Tibial artery (tissue), 4 donors: ENCODE data around the gene CDKL4.

Experiments
- DNase-seq, 2 donors: peaks; one replicate each; pipeline ENCODE4 v3.0.0-alpha.2; 2019
- H3K27ac ChIP-seq, 2 donors: fragments of 200-600 bp; sonication (generic) in 1 of 2; 1 replicate in 1 of 2; 2 replicates in 1 of 2; pipeline ENCODE4 v1.5.1; 2018 to 2019; ENCODE audit warnings: mild to moderate bottlenecking in 1 of 2
- H3K27me3 ChIP-seq, 2 donors: fragments of 200-600 bp; sonication (generic) in 1 of 2; one replicate each; pipeline versions ENCODE4 v1.5.1 to v1.6.0; 2016 to 2019
- H3K36me3 ChIP-seq, 3 donors: fragments of 200-600 bp; sonication (generic) in 2 of 3; one replicate each; pipeline ENCODE4 v1.5.1; 2016 to 2019; ENCODE audit warnings: mild to moderate bottlenecking in 2 of 3
- H3K4me1 ChIP-seq, 4 donors: fragments of 200-600 bp; sonication (generic) in 2 of 4; 1 replicate in 3 of 4; 2 replicates in 1 of 4; pipeline ENCODE4 v1.5.1; 2016 to 2019
- H3K4me3 ChIP-seq, 2 donors: fragments of 200-600 bp; sonication (generic) in 1 of 2; 1 replicate in 1 of 2; 2 replicates in 1 of 2; pipeline ENCODE4 v1.5.1; 2018 to 2019; ENCODE audit warnings: mild to moderate bottlenecking in 2 of 2
- H3K9me3 ChIP-seq, 3 donors: fragments of 200-600 bp; sonication (generic) in 1 of 3; one replicate each; pipeline ENCODE4 v1.5.1; 2016 to 2019
- CTCF ChIP-seq, 2 experiments: fragments of 200-600 bp in 1 of 2; fragments of 450-650 bp in 1 of 2; IDR thresholded peaks; one replicate each; pipeline ENCODE4 v1.5.1; 2017 to 2019; ENCODE audit warnings: antibody characterized with exemption in 2 of 2, mild to moderate bottlenecking in 1 of 2, moderate library complexity in 1 of 2
- intact Hi-C: fragments of 100-400 bp; cut with DNase I; formaldehyde crosslinking; loops from one replicate; pipeline ENCODE4 v1.15.0; 2023; ENCODE audit warnings: low total_unique reads

The CDKL4 gene

DNA sequence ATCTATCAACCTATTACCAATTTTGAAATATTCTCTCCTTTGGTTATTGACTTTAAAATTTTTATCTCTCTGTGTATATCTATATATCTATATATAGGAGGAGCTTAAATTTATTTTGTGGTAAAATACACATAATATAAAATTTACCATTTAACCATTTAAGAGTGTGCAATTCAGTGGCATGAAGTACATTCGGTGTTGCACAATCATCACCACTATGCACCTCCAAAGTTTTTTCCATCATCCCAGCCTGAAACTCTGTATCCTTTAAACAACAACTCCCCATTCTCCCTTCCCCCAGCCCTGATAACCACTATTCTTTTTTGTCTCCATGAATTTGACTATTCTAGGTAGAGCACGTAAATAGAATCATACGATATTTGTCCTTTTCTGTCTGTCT is 49.1 kb downstream of the CDKL4 start:
- Histone ChIP-seq H3K27ac (no peak overlapping the region), H3K9me3 (peaks cover 0 to 14% (median 0%) of the 10 kb centered on the region in 3 donors), H3K36me3 (no peaks in the 10 kb centered on the region), H3K4me1 (no peaks in the 10 kb centered on the region), H3K4me3 (no peak overlapping the region), H3K27me3 (no peaks in the 10 kb centered on the region)
- DNase-seq: no peak
- intact Hi-C loops: no loop called here
- no peak for TF ChIP-seq CTCF (IDR thresholded peaks at IDR 0.05)

DNA sequence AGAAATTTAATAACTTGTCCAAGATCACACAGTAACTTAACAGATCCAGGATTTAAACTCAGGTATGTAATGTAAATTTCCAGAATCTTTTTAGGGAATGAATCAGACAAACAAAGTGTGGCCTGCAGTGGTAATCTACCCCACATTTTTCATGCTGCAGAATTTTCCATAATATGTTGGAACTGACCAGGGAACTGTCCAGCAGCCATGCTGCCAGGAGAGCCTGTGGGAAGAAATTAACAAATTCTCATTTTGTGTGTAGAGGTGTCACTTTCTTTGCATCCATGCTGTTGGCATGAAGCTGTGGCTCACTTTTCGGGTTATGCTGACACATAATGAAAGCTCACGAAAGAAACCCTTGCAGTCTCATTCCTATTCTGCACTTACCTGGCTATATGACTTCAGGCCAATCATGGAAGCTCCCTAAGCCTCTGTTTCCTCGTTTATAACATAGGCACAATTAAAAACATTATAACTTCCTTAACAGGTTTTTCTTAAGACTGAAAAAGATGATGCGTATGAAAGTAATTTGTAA is 54.7 kb downstream of the CDKL4 start:
- H3K27ac ChIP-seq: no peak overlapping the region
- no peak for TF ChIP-seq CTCF (IDR thresholded peaks at IDR 0.05)
- H3K4me3 ChIP-seq: no peak overlapping the region
- no peaks in the 10 kb centered on the region for H3K9me3 ChIP-seq
- no peaks in the 10 kb centered on the region for H3K4me1 ChIP-seq
- no peak for DNase-seq
- no peaks in the 10 kb centered on the region for H3K27me3 ChIP-seq
- no peaks in the 10 kb centered on the region for H3K36me3 ChIP-seq
- intact Hi-C loops: no loop called here

DNA sequence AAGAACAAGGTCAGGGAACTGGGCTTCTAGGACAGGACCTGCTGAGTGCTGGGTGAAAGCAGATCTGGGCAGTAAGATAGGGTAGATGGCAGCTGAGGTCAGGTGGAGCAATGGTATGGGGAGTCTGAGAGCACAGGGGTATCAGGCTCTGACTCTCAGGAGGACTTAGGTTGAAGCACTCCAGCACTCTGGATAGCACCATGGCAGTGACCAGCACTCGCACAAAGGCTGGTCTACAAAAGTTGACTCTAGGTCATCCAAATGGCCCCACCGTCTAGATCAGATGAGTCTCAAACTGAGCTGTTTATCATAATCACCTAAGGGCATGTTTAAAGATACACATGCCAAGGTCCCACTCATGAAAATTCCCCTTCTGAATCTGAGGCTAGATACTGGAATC is 60.1 kb downstream of the CDKL4 start:
- intact Hi-C loops: no loop called here
- H3K36me3 ChIP-seq: no peaks in the 10 kb centered on the region

GRCh38 chr2:39181297-39181696 is 62.5 kb downstream of the CDKL4 start:
- no peaks in the 10 kb centered on the region for H3K36me3 ChIP-seq
- intact Hi-C loops: no loop called here

More for the DNA sequence above, 60.1 kb downstream of the CDKL4 start:
- Histone ChIP-seq H3K4me3 (no peak overlapping the region), H3K4me1 (no peaks in the 10 kb centered on the region), H3K27ac (no peak overlapping the region), H3K27me3 (no peaks in the 10 kb centered on the region), H3K9me3 (no peaks in the 10 kb centered on the region)
- no peak for DNase-seq
- TF ChIP-seq CTCF (IDR thresholded peaks at IDR 0.05): no peak

DNA sequence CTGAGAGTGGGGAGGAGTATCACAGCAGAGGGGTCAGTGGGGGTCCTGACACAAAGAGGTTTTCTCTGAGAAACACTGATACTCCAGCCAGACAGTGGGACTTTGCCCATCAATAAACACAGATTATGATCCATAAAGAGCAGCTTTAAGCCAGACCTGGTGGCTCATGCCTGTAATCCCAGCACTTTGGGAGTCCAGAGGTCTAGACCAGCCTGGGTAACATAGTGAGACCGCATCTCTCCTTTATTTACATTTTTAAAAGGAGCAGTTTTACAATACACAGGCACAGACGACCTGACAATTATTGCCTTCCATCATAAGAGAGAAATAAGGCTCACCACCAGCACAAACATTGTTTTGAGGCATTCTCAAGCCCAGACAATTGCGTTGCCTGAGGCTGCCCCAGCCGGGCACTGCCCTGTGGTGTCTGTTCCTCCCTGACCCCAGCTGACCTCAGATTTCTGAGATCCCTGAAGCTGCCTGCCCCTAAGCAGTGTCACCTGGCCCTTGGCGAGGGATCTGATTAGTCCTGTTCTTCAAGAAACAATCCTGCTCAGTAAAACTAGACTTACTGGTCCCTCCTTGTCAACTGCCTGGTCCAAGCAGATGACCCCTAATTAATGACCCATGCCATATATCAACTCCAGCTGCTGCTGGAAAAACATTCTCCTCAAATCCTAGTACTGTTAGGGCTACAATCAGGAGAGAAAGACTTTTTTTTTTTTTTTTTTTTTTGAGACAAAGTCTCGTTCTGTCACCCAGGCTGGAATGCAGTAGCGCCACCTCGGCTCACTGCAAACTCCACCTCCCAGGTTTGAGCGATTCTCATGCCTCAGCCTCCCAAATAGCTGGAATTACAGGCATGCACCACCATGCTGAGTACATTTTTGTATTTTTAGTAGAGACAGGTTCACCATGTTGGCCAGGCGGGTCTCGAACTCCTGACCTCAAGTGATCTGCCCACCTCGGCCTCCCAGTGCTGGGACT is 63.5 kb downstream of the CDKL4 start:
- no peak for TF ChIP-seq CTCF (IDR thresholded peaks at IDR 0.05)
- no peak overlapping the region for H3K4me3 ChIP-seq
- no peak overlapping the region for H3K27ac ChIP-seq
- intact Hi-C loops: no loop called here
- H3K9me3 ChIP-seq: no peaks in the 10 kb centered on the region
- no peaks in the 10 kb centered on the region for H3K27me3 ChIP-seq
- H3K4me1 ChIP-seq: no peaks in the 10 kb centered on the region
- no peaks in the 10 kb centered on the region for H3K36me3 ChIP-seq
- DNase-seq: no peak

More at GRCh38 chr2:39181297-39181696, 62.5 kb downstream of the CDKL4 start:
- H3K9me3 ChIP-seq: no peaks in the 10 kb centered on the region
- DNase-seq: no peak
- H3K27ac ChIP-seq: no peak overlapping the region
- no peak overlapping the region for H3K4me3 ChIP-seq
- TF ChIP-seq CTCF (IDR thresholded peaks at IDR 0.05): no peak
- no peaks in the 10 kb centered on the region for H3K27me3 ChIP-seq
- H3K4me1 ChIP-seq: no peaks in the 10 kb centered on the region
